Measurements from ENCODE around the gene PPARGC1A.
A peak's percentile ranks its signal among the peaks of the same experiment; 100 is the strongest.

PPARGC1A gene

DNA sequence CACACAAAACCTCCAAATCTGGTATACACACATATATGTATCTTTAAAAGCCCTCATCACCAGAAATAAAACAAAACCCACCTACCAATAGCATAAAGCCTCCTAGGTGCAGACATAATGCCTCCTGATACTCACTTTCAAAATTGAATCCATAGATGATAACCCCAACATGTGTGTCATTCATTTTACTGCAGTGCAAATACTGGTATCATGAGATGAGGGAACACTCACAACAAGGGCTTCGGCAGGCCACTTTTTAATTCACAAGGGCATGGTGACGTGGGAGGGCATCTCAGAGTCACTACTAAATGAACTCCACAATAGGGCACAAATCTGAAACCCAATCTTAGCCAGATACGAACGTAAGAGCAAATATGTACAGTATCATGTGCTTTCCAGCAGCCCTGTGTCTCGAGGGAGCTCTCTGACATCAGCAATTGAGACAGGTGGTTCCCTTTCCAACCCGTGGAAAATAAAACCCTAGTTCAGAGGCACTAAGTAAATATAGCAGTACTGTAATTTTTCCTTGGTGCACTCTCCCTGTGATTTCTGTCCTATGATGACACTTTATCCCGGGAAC is 14.1 kb upstream of the PPARGC1A start:
- Histone ChIP-seq H3K9me3 (ENCODE audit: control insufficient read depth, low read length) (no peaks in the 10 kb centered on the region), H3K27me3 (ENCODE audit: control insufficient read depth, insufficient read depth, low read length) (no peaks in the 10 kb centered on the region), H3K9ac (ENCODE audit: low read length) (no peak overlapping the region), H3K4me1 (ENCODE audit: control insufficient read depth, insufficient read depth, low read length) (no peaks in the 10 kb centered on the region), H3K4me3 (ENCODE audit: low read length) (no peak overlapping the region), H3K36me3 (ENCODE audit: control insufficient read depth, insufficient read depth, low read length) (no peaks in the 10 kb centered on the region)

DNA sequence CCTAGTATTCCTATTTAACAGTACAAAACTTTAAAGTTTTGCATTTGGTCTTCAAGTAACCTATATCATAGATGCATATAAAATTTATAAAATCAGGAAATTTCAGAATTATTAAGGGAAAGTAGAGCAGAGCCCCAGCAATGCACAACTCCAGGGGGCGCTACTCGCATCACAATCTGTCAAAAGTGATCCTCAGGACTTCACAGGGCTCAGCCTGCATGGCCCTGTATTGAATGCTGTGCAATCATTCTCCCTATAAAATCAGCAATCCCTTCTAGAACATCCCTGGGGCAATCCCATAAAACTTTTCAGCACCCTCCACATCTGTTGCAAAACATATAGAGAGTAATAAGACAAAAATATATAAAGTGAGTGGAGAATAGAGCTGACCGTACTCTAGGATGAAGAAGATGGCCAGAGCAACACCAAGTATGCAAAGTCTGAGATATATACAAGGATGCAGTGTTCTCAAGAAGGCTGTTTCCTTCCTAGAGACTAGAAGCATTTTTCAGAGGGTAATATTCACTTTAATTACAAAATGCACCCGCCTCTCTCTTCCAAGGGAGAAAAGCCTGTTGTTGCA is 12.5 kb upstream of the PPARGC1A start:
- no peaks in the 10 kb centered on the region for H3K4me1 ChIP-seq (ENCODE audit: control insufficient read depth, insufficient read depth, low read length)
- H3K36me3 ChIP-seq (ENCODE audit: control insufficient read depth, insufficient read depth, low read length): no peaks in the 10 kb centered on the region
- H3K9ac ChIP-seq (ENCODE audit: low read length): no peak overlapping the region
- H3K27me3 ChIP-seq (ENCODE audit: control insufficient read depth, insufficient read depth, low read length): no peaks in the 10 kb centered on the region
- no peaks in the 10 kb centered on the region for H3K9me3 ChIP-seq (ENCODE audit: control insufficient read depth, low read length)
- H3K4me3 ChIP-seq (ENCODE audit: low read length): no peak overlapping the region

DNA sequence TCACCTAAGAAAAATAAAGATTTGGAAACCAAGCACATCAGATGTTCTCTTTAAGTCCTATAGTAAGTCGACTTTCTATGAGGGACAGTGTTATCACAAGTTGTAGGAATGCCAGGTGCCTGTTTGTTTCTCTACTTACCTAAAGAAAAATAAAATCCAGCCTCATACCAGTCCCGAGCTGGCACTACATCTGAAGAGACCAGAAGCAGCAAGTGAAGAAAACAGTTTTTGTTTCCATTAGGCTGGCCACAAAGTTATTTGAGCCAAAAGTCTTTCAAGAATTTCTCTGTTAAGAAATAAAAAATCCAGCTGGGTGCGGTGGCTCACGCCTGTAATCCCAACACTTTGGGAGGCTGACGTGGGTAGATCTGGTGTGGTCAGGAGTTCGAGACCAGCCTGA is 10.8 kb upstream of the PPARGC1A start:
- Histone ChIP-seq H3K4me3 (ENCODE audit: low read length) (no peak overlapping the region), H3K36me3 (ENCODE audit: control insufficient read depth, insufficient read depth, low read length) (no peaks in the 10 kb centered on the region)

DNA sequence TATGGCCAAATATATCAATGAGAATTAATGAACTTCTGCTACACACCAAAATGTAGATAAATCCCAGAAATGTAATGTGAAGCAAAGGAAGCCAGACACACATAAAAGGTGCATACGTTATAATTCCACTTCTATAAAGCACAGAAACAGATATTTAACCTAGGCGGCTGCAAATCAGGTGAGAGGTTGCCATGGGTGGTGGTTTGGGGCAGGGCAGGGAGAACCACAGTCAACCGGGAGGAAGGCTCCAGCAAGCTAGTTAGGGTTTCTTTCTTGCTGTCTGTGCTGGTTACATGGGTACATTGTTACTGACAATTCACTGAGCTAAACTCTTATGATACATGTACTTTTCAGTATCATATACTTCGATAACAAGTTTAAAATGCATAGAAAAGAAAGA is 9.7 kb upstream of the PPARGC1A start:
- H3K4me3 ChIP-seq (ENCODE audit: low read length): no peak overlapping the region

More for the DNA sequence above, 10.8 kb upstream of the PPARGC1A start:
- Histone ChIP-seq H3K9ac (ENCODE audit: low read length) (no peak overlapping the region), H3K27me3 (ENCODE audit: control insufficient read depth, insufficient read depth, low read length) (no peaks in the 10 kb centered on the region), H3K9me3 (ENCODE audit: control insufficient read depth, low read length) (no peaks in the 10 kb centered on the region), H3K4me1 (ENCODE audit: control insufficient read depth, insufficient read depth, low read length) (no peaks in the 10 kb centered on the region)

DNA sequence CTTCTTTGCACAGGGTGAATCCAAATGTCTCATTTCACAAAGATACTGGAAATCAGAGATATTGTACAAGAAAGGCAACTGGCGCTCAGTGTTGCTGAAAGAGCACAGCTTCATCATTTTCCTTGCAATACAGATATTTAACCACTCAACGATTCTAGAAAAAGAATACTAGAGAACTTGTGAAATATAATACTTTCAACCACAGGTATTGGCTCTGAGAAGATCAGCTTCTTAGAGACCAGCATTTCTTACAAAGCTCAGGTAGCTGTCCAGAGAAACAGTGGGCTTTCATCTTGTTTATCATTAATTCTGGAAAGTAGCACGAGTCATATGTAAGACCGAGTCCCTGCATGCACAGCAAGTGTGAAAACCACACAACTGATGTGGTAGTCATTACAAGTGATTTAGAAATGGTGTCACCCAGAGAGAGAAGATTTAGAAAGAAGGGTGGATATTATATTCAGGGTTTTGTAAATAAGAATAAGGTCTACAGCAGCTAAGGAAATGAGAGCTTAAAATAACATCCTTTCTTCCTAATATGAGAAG is 7.8 kb upstream of the PPARGC1A start:
- H3K9ac ChIP-seq (ENCODE audit: low read length): no peak overlapping the region

More for the DNA sequence above, 9.7 kb upstream of the PPARGC1A start:
- Histone ChIP-seq H3K9me3 (ENCODE audit: control insufficient read depth, low read length) (no peaks in the 10 kb centered on the region), H3K27me3 (ENCODE audit: control insufficient read depth, insufficient read depth, low read length) (no peaks in the 10 kb centered on the region), H3K9ac (ENCODE audit: low read length) (no peak overlapping the region), H3K36me3 (ENCODE audit: control insufficient read depth, insufficient read depth, low read length) (no peaks in the 10 kb centered on the region), H3K4me1 (ENCODE audit: control insufficient read depth, insufficient read depth, low read length) (no peaks in the 10 kb centered on the region)

DNA sequence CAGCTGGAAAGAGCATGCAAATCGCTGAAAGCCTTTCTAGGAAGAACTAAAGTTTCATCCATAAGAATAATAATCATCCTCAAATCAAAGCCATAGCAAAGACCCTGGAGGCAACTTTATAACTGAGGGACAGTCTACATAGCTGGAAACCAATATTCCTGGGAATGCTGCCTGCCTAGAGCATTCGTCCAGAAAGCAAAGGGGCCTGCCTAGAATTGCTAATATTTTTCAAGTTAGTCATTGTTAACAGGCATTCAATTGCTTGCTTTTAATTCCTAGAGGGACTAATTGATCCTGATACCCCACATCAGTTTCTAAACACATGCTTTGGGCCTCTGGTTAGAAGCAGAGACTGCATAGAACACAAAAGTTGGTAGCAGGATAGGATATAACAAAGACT is 4.2 kb upstream of the PPARGC1A start:
- no peaks in the 10 kb centered on the region for H3K9me3 ChIP-seq (ENCODE audit: control insufficient read depth, low read length)
- no peak overlapping the region for H3K4me3 ChIP-seq (ENCODE audit: low read length)
- no peak overlapping the region for H3K9ac ChIP-seq (ENCODE audit: low read length)
- no peaks in the 10 kb centered on the region for H3K27me3 ChIP-seq (ENCODE audit: control insufficient read depth, insufficient read depth, low read length)
- H3K4me1 ChIP-seq (ENCODE audit: control insufficient read depth, insufficient read depth, low read length): peaks cover 8% of the 10 kb centered on the region
- no peaks in the 10 kb centered on the region for H3K36me3 ChIP-seq (ENCODE audit: control insufficient read depth, insufficient read depth, low read length)

More for the DNA sequence above, 7.8 kb upstream of the PPARGC1A start:
- Histone ChIP-seq H3K4me1 (ENCODE audit: control insufficient read depth, insufficient read depth, low read length) (no peaks in the 10 kb centered on the region), H3K4me3 (ENCODE audit: low read length) (no peak overlapping the region), H3K27me3 (ENCODE audit: control insufficient read depth, insufficient read depth, low read length) (no peaks in the 10 kb centered on the region), H3K9me3 (ENCODE audit: control insufficient read depth, low read length) (no peaks in the 10 kb centered on the region), H3K36me3 (ENCODE audit: control insufficient read depth, insufficient read depth, low read length) (no peaks in the 10 kb centered on the region)

DNA sequence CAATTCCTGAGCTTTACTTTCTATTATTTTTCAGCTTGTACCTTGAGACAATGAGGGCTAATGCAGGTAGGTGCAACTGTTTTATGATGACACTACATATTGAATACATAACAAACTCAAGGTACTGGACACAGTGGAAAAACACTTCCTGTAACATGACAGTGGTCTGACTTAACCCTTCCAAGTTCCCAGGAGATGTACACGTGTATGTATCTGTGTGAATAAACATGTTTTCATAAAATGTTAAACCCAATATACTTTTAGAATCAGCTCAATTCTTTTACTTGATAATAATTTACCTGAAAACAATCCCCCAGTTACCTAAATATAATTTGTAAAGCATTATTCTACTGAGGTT is 1.2 kb upstream of the PPARGC1A start:
- H3K4me3 ChIP-seq (ENCODE audit: low read length): no peak overlapping the region
- H3K9me3 ChIP-seq (ENCODE audit: control insufficient read depth, low read length): no peaks in the 10 kb centered on the region
- no peaks in the 10 kb centered on the region for H3K36me3 ChIP-seq (ENCODE audit: control insufficient read depth, insufficient read depth, low read length)
- peaks cover 8% of the 10 kb centered on the region for H3K4me1 ChIP-seq (ENCODE audit: control insufficient read depth, insufficient read depth, low read length)
- H3K27me3 ChIP-seq (ENCODE audit: control insufficient read depth, insufficient read depth, low read length): no peaks in the 10 kb centered on the region
- H3K9ac ChIP-seq (ENCODE audit: low read length): no peak overlapping the region

DNA sequence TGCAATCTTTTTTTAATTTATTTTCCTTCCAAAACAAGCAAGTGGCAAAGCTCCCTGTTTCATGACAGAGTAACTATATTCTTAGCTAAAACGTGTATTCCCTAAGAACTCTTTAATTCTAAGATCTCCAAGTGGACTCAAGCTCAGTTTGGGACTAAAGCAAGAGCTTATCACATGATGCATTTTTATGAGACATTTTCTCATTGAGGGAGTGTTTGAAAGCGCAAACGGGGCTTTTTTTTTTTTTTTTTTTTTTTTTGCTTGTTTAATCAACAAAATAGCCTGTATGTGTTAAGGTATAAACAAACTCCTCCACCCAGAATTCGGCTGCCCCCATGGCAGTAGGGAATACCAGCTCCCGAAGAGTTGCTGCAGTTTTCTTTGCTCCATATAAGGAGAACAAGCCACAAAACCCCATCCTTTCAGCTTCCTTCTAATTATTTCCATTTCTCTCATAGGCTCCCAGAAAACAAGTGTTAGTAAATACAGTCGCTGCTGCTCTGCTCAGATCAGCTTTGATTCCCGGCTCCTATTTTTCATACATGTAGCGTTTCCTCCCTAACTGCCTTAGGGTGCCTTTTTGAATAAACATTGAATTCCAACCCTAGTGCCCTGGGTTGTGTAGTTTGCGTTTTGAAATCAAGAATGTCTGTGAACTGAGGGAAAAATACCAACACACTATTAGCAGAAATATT is 669 bp upstream of the PPARGC1A start:
- Histone ChIP-seq H3K4me1 (ENCODE audit: control insufficient read depth, insufficient read depth, low read length) (peaks cover 8% of the 10 kb centered on the region), H3K9ac (ENCODE audit: low read length) (peak overlapping the region; percentile 8), H3K36me3 (ENCODE audit: control insufficient read depth, insufficient read depth, low read length) (no peaks in the 10 kb centered on the region), H3K27me3 (ENCODE audit: control insufficient read depth, insufficient read depth, low read length) (no peaks in the 10 kb centered on the region), H3K4me3 (ENCODE audit: low read length) (no peak overlapping the region), H3K9me3 (ENCODE audit: control insufficient read depth, low read length) (no peaks in the 10 kb centered on the region)

DNA sequence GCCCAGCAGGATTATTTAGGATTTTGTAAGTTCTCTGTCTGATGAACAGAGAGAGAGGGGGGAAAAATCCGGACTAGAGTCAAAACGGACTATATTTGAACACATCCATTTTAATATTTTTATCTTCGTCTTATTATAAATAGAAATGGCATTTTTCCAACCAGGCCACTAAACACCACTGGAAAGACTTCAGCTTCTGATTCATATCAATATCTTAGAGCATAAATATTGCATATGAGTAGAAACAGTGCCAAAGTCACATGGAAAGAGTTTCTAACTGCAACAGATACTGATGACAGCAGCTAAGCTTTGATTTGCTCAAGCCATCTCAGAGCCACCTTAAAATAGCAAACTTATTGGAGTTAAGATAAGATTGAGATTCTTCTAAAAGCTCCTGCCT is 456 bp downstream of the PPARGC1A start:
- H3K4me1 ChIP-seq (ENCODE audit: control insufficient read depth, insufficient read depth, low read length): peaks cover 8% of the 10 kb centered on the region
- peak overlapping the region; percentile 21 for H3K4me3 ChIP-seq (ENCODE audit: low read length)
- peak overlapping the region; percentile 51 for H3K9ac ChIP-seq (ENCODE audit: low read length)
- no peaks in the 10 kb centered on the region for H3K36me3 ChIP-seq (ENCODE audit: control insufficient read depth, insufficient read depth, low read length)
- no peaks in the 10 kb centered on the region for H3K9me3 ChIP-seq (ENCODE audit: control insufficient read depth, low read length)
- H3K27me3 ChIP-seq (ENCODE audit: control insufficient read depth, insufficient read depth, low read length): no peaks in the 10 kb centered on the region

DNA sequence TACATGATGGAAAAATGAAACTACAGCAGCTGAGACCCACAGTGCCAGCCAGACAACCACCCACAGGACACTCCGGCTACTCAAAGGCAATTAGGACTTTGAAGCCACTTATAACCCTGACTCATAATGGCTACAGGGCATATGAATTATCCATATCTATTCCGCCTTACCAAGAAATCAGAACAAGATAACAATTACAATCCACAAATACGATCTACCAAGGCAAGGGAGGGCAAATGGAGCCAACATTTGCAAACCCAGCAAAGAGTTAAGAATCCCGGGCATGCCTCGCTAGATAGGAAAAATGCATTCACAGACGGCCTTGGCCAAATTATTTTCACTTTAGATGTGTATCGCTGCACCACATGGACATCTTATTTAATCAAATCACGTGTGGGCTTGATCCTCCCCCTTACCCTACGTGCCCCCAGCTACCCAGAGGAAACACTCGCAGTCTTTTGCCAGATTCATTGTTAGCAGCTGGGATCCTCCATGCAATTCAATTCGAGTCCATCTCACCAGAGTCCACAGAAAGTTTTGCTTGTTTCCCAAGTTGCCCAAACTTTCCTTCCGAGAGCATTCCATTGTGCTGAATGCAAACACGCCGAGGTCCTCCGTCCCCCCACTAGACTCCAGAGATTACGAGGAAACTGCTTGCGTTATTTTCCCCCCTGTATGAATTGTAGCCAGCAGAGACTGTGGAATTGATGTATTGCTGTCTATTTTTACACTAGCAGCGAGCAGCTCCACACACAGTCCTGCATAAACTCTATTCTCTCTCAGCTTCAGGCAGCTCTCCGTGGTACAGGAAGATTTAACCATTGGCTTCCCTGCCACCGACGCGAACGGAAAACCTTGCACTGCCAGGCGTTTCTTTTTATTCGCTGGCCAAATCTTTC is 1.2 kb downstream of the PPARGC1A start:
- Histone ChIP-seq H3K4me1 (ENCODE audit: control insufficient read depth, insufficient read depth, low read length) (peaks cover 8% of the 10 kb centered on the region), H3K9me3 (ENCODE audit: control insufficient read depth, low read length) (no peaks in the 10 kb centered on the region), H3K27me3 (ENCODE audit: control insufficient read depth, insufficient read depth, low read length) (no peaks in the 10 kb centered on the region), H3K36me3 (ENCODE audit: control insufficient read depth, insufficient read depth, low read length) (no peaks in the 10 kb centered on the region), H3K4me3 (ENCODE audit: low read length) (peak overlapping the region; percentile 21), H3K9ac (ENCODE audit: low read length) (peak overlapping the region; percentile 51)

DNA sequence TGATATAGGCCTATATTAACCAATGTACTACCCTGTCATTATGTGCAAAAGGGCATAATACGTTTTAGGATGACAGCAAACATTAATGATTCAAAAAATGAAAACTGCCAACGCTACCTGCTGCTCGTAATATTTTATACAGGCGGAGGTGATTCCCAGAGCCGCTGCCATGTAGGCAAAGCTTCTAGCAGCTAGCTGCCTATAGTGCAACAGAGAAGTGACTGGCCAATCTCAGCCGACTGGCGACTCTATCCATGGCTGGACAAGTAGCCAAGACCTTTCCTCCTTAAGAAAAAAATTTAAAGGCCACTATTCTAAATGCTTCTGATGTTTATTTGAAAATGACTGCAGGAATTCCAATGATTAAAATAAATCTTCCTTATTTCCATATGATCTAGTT is 1.9 kb downstream of the PPARGC1A start:
- Histone ChIP-seq H3K27me3 (ENCODE audit: control insufficient read depth, insufficient read depth, low read length) (no peaks in the 10 kb centered on the region), H3K4me3 (ENCODE audit: low read length) (peak overlapping the region; percentile 21), H3K9me3 (ENCODE audit: control insufficient read depth, low read length) (no peaks in the 10 kb centered on the region), H3K9ac (ENCODE audit: low read length) (peak overlapping the region; percentile 51), H3K36me3 (ENCODE audit: control insufficient read depth, insufficient read depth, low read length) (no peaks in the 10 kb centered on the region), H3K4me1 (ENCODE audit: control insufficient read depth, insufficient read depth, low read length) (peaks cover 8% of the 10 kb centered on the region)

All from mucosa of stomach (tissue), 1 donor.